Dermis microvascular lymphatic vessel endothelial cell (primary cell): Measurements from ENCODE around the gene KANSL2. TPM values are rescaled to one million over a fixed set of nuclear protein-coding genes. Genes with fewer than 3 reads are reported as not detected.
"Not testable (repeated sequence)": the region's sequence is repeated elsewhere in the genome, so short reads cannot be mapped to it uniquely, and the experiment has no call there.

Experiments
- DNase-seq, 2 donors: peaks; one replicate each; pipeline versions ENCODE4 v3.0.0 to v3.0.0-alpha.2; 2010; ENCODE audit warnings: low read depth in 2 of 2
- total RNA-seq: library from RNA; depleted of rRNA; stranded (reverse); fragments of >200 nt; gene quantifications from 2 replicates; pipeline ENCODE4 v1.2.1, GENCODE V29; 2014

The KANSL2 gene
- total RNA-seq, 1 donor from 2014 or later = 31.1 TPM

GRCh38 chr12:48683534-48683933 is 1.5 kb upstream of the KANSL2 start:
- no peak for DNase-seq

GRCh38 chr12:48682927-48683326 is 889 bp upstream of the KANSL2 start:
- DNase-seq = no peak

- DNase-seq = not testable (repeated sequence)
Measured at GRCh38 chr12:48682533-48682905, 481 bp upstream of the KANSL2 start.

- peak in 1 of 2 donors; percentile 37 for DNase-seq
Measured at GRCh38 chr12:48681399-48681709, 684 bp downstream of the KANSL2 start.

GRCh38 chr12:48680861-48681260 is 1.2 kb downstream of the KANSL2 start:
- DNase-seq = no peak

GRCh38 chr12:48678551-48679185 is 3.4 kb downstream of the KANSL2 start:
- DNase-seq = no peak

GRCh38 chr12:48671231-48671856 is 10.7 kb downstream of the KANSL2 start:
- no peak for DNase-seq

- no peak for DNase-seq
Measured at GRCh38 chr12:48668996-48669395, 13.0 kb downstream of the KANSL2 start.

GRCh38 chr12:48659863-48660262 is 22.2 kb downstream of the KANSL2 start:
- no peak for DNase-seq

GRCh38 chr12:48651681-48652080 is 30.4 kb downstream of the KANSL2 start:
- DNase-seq = no peak

- not testable (repeated sequence) for DNase-seq
Measured at GRCh38 chr12:48645354-48645753, 36.7 kb downstream of the KANSL2 start.

GRCh38 chr12:48643011-48643410 is 39.0 kb downstream of the KANSL2 start:
- no peak for DNase-seq

- not testable (repeated sequence) for DNase-seq
Measured at GRCh38 chr12:48641752-48642555, 40.1 kb downstream of the KANSL2 start.

GRCh38 chr12:48640854-48641253 is 41.2 kb downstream of the KANSL2 start:
- no peak for DNase-seq

GRCh38 chr12:48640428-48640827 is 41.6 kb downstream of the KANSL2 start:
- no peak for DNase-seq

- no peak for DNase-seq
Measured at GRCh38 chr12:48631071-48631470, 51.0 kb downstream of the KANSL2 start.

- DNase-seq = no peak
Measured at GRCh38 chr12:48630346-48630745, 51.7 kb downstream of the KANSL2 start.

GRCh38 chr12:48629541-48629940 is 52.5 kb downstream of the KANSL2 start:
- DNase-seq = no peak

GRCh38 chr12:48627556-48627955 is 54.5 kb downstream of the KANSL2 start:
- no peak for DNase-seq

GRCh38 chr12:48622997-48623396 is 59.0 kb downstream of the KANSL2 start:
- DNase-seq = not testable (repeated sequence)

- DNase-seq = peak; percentile 40 to 72
Measured at GRCh38 chr12:48618541-48618940, 63.5 kb downstream of the KANSL2 start.

GRCh38 chr12:48615681-48616080 is 66.4 kb downstream of the KANSL2 start:
- no peak for DNase-seq

GRCh38 chr12:48613321-48613720 is 68.7 kb downstream of the KANSL2 start:
- no peak for DNase-seq
